Activated T-helper 1 cell treated with Interleukin-2 at 50 U/mL for 16 hours (primary cell): ENCODE results near the gene KCNAB1.

ENCODE experiments used
- DNase-seq: peaks from one replicate; pipeline ENCODE4 v3.0.0-alpha.2; 2020; ENCODE audit warnings: low read depth

Gene KCNAB1

GRCh38 chr3:156317462-156318074 is 197.2 kb downstream of the KCNAB1 start:
- DNase-seq, result no peak

- no peak for DNase-seq
Measured at GRCh38 chr3:156321945-156322344, 201.6 kb downstream of the KCNAB1 start.

GRCh38 chr3:156323466-156323865 is 203.1 kb downstream of the KCNAB1 start:
- no peak for DNase-seq

GRCh38 chr3:156330415-156330814 is 210.0 kb downstream of the KCNAB1 start:
- DNase-seq, result no peak

GRCh38 chr3:156332304-156332703 is 211.9 kb downstream of the KCNAB1 start:
- no peak for DNase-seq

GRCh38 chr3:156334841-156335545 is 214.6 kb downstream of the KCNAB1 start:
- DNase-seq, result no peak

DNA sequence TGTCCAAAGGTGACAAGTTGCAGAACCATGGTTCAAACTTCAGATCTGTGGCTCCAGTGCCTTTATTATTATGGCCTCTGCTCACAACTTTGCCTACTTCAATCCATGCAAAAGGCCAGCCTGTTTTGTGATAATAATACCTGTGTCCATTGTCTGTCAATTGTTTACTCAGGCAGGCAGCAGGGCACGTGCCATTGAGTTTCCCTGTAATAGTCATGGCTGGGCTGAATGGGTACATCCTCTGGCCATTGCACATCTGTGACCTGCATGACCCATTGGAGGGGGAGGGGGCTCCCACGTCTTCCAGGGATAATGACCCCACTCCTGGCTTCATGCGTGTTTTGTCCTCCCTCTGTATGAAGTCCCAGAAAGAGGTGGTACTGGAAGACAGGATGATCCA is 219.1 kb downstream of the KCNAB1 start:
- DNase-seq, result no peak

- DNase-seq, result no peak
Measured at GRCh38 chr3:156341332-156341731, 221.0 kb downstream of the KCNAB1 start.

GRCh38 chr3:156341831-156342416 is 221.5 kb downstream of the KCNAB1 start:
- DNase-seq, result no peak

DNA sequence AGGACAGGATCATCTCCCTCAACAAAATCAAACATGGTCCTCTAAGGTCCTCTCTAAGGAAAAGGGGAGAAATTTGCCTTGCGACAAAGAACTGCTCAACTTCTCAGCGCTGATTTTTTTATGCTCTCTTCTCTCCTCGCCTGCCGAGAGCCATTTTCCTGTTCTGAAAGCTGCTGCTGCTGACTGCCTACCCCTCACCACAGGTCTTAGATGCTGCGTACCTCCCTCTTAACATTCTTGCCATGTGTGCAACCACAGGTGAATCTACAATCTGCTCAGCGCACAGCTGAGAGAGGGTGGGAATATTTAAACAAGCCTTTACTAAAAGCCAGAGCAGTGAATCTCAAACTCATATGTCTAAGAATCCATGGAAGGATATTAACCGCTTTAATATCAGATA is 223.8 kb downstream of the KCNAB1 start:
- no peak for DNase-seq

DNA sequence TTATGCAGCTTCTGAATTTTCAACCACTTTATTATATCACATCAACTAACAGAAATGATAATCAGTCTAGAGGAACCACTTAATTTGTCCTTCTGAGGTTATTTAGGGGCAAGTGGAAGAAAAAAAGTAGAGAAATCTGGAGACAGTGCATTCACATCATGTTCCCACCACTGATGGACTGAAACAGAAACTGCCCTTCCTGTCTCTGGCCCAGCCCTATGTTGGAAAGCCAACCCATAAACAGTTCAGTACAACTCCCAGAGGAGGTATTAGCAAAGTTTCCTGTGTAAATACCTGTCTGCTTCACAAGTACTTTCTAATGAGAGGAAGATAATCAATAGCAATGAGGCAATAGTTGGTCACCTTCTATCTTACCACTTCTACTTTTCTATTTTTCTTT is 228.7 kb downstream of the KCNAB1 start:
- no peak for DNase-seq

GRCh38 chr3:156349978-156350377 is 229.6 kb downstream of the KCNAB1 start:
- DNase-seq, result no peak

DNA sequence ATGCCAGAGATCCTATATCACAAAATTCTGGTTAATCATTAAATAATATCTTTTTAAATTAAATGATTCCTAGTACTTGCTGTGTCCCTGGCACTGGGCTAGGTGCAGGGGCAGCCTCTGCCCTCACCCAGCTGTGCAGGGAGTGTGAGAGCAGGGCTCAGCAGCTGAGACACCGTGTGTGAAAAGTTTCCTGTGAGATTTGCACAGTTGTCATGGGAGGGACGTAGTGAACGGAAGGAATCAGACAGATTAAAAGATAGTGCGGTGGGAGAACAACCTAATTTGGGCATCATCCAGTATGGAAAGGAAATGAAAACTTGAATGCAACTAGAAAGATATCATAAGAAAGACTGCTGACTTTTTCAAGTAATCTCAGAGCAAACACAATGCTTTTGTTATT is 230.4 kb downstream of the KCNAB1 start:
- DNase-seq, result no peak

GRCh38 chr3:156351783-156352182 is 231.4 kb downstream of the KCNAB1 start:
- no peak for DNase-seq

GRCh38 chr3:156352728-156353127 is 232.3 kb downstream of the KCNAB1 start:
- DNase-seq, result no peak

GRCh38 chr3:156353563-156353962 is 233.2 kb downstream of the KCNAB1 start:
- DNase-seq, result no peak

DNA sequence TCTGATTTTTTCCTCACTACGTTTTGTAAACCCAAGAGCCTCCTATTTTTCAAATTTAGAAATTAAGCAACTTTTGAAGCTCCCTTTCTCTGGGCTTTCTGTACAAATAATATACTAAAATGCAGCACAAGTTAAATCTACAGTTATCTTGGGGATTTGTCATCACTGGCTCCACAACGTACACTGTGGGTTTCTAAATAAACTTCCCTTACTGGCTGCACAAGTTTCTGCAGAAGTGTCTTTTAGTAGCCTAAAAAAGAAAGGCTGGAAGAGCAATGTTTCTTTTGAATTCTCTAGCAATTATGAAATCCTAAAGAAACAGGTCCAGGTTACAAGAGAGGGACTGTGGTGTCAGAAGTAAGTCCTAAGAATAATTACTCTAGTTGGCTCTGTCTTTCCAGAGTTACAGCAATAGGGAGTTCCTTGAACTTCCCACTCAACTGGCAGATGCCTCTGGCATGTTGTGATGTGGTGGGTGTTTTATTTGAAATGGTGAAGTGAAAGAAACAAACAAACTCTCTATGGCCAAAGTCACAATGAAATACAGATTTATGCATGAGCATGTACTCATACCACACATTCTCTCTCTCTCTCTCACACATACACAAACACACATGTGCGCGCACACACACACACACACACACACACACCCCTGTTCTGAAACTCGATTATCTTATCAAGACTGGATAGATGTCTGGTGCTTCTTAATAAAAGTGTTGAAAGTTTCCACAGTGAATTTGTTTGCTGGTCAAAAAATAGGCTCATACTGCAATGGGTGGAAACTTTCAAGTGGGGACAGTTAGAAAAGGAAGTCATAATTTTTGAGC is 236.4 kb downstream of the KCNAB1 start:
- DNase-seq, result no peak

DNA sequence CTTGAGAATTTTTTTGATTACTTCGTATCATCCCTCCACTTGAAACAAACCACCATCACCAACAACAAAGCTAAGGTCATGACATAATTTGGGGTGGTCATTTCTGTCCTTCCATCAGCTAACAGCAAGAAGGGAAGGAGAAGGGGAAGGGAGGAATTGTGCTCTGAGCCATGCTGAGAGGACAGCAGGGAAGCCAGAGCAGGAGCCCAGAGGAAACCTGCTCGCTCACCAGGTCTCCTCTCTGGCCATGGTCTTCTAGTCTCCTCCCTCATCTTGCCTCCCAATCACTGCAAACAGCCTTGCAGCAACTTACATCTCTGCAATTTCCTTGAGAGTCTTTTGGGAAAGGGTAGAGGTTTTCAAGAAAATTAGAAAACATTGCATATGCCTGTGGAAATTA is 237.9 kb downstream of the KCNAB1 start:
- no peak for DNase-seq

DNA sequence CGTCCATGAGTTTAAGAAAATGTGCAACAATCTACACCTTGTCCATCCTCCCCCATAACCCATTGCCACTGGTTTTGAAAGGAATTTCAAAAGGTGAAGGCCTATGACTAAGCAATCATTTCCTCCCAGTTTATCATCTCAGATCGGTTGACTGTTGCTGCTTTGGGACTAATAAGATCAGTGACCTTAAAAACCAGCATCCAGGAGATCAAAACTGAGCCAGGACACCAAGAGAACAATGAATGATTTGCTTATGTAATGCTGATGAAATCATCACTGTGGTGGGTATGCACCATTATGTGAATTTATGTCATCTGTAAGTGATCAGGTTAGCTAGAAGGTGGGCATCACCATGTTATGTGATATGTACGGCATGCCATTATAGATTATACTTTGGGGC is 239.0 kb downstream of the KCNAB1 start:
- DNase-seq, result no peak

DNA sequence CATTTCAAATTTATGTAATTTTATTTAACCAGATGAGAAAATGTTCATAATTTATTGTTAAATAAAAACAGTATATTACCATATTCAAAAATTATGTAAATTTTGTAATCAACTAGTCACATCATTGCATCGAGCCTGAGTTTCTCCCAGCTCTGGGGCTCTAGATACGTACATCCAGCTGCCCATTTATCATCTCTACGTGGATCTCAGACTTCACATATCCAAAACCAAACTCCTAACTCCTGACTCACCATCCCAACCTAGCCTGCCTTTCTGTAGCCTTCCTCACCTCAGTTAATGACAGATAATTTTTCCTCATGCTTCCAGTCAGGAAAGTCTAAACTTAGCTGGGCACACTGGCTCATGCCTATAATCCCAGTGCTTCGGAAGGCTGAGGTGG is 239.7 kb downstream of the KCNAB1 start:
- DNase-seq, result no peak

DNA sequence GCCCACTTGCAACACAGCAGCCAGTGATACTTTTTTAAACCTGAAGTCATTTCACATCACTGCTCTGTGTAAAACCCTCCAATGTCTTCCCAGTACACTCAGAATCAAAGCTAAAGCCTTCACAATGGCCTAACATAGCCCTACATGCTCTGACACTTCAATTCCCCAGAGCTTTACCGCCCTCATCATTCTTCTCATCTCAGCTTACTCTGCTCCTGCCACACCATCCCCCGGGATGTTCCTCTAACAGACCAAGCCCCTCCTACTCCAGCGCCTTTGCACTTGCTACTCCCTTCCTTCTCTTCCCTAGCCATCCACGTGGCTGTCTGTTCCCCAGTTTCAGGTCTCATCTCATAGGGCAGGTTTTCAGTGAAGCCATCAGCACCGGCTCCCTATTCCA is 240.6 kb downstream of the KCNAB1 start:
- DNase-seq, result no peak

DNA sequence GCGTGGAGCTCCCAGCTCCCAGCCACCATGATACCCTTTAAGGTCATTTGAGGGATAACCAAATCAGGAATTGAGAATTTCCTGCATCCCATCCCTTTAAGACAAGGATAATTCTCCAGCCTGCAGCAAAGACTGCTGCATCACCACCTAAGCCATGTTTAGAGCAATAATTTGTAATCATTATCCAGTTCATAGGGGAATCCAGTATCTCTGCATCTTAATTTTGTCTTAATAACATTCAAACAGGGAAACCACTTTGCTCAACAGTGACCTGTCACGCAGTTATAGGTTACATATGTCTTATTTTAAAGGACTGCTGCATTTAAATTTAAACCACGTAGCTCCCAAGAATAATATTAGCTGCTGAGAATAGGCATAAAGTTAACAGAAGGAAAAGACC is 246.2 kb downstream of the KCNAB1 start:
- no peak for DNase-seq

- no peak for DNase-seq
Measured at GRCh38 chr3:156368189-156368588, 247.8 kb downstream of the KCNAB1 start.
